Peyer's patch (tissue), 4 donors: ENCODE data around the gene CACNA1B. TPM values are rescaled to one million over a fixed set of nuclear protein-coding genes. Genes with fewer than 3 reads are reported as not detected.
A peak's percentile ranks its signal among the peaks of the same experiment; 100 is the strongest.
"Not testable (repeated sequence)": the region's sequence is repeated elsewhere in the genome, so short reads cannot be mapped to it uniquely, and the experiment has no call there.

Source experiments
- DNase-seq, 3 donors: peaks; one replicate each; pipeline ENCODE4 v3.0.0-alpha.2; 2017 to 2019
- H3K27ac ChIP-seq, 4 donors: fragments of 200-600 bp; sonication (generic); one replicate each; pipeline ENCODE4 v1.5.1; 2016 to 2019
- H3K27me3 ChIP-seq, 2 donors: fragments of 200-600 bp; sonication (generic); one replicate each; pipeline ENCODE4 v1.5.1; 2019
- H3K36me3 ChIP-seq, 3 donors: fragments of 200-600 bp; sonication (generic); one replicate each; pipeline ENCODE4 v1.5.1; 2016 to 2019
- H3K4me1 ChIP-seq, 4 donors: fragments of 200-600 bp; sonication (generic); one replicate each; pipeline ENCODE4 v1.5.1; 2016 to 2019
- H3K4me3 ChIP-seq, 4 donors: fragments of 200-600 bp; sonication (generic); 1 replicate in 3 of 4; 2 replicates in 1 of 4; pipeline ENCODE4 v1.5.1; 2016 to 2019; ENCODE audit warnings: mild to moderate bottlenecking in 1 of 4
- H3K9me3 ChIP-seq, 4 donors: fragments of 200-600 bp; sonication (generic); one replicate each; pipeline ENCODE4 v1.5.1; 2016 to 2019; ENCODE audit warnings: mild to moderate bottlenecking in 1 of 4
- small RNA-seq, 2 donors: library from RNA; depleted of rRNA; stranded (forward); fragments of <200 nt; gene quantifications; one replicate each; pipeline ENCODE3, GENCODE V24; 2016
- total RNA-seq, 4 donors: library from RNA; depleted of rRNA; stranded (reverse); fragments of >200 nt; gene quantifications; one replicate each; pipeline ENCODE4 v1.1.0, GENCODE V29; 2016
- TF ChIP-seq, protein P1 (sequence below), 6 experiments: fragments of 450-650 bp in 4 of 6; fragments of 200-600 bp in 2 of 6; sonication (generic) in 1 of 6; IDR thresholded peaks; one replicate each; pipeline ENCODE4 v1.5.1; 2017 to 2019; ENCODE audit warnings: antibody characterized with exemption in 6 of 6, mild to moderate bottlenecking in 3 of 6, moderate library complexity in 1 of 6

The CACNA1B gene
- total RNA-seq, 4 donors from 2014 or later = 0.13 to 0.83 (median 0.38) TPM; not detected in 1

DNA sequence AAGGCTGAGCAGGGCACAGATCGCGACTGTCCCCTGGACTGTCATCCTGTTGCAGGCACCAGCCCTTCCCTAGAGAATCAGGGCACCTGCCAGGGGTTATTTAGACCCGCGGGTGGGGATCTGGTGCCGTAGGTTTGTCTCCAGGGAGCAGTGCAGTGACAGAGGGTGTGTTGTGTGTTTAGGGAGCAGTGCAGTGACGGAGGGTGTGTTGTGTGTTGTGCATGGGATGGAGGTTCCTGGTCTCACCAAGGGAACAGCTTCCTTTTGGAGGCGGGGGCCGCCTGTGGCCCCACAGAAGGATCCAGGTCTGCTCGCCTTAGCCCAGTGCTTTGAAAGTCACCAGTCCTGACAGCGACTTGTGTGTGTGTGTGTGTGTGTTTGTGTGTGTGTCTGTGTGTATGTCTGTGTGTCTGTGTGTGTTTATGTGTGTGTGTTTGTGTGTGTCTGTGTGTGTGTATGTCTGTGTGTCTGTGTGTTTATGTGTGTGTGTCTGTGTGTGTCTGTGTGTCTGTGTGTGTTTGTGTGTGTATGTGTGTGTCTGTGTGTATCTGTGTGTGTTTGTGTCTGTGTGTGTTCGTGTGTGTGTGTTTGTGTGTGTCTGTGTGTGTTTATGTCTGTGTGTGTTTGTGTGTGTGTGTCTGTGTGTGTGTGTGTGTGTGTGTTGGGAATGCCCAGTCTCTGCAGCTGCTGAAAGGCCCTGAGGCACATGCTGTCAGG is 265.1 kb downstream of the CACNA1B start:
- not testable (repeated sequence) for DNase-seq

DNA sequence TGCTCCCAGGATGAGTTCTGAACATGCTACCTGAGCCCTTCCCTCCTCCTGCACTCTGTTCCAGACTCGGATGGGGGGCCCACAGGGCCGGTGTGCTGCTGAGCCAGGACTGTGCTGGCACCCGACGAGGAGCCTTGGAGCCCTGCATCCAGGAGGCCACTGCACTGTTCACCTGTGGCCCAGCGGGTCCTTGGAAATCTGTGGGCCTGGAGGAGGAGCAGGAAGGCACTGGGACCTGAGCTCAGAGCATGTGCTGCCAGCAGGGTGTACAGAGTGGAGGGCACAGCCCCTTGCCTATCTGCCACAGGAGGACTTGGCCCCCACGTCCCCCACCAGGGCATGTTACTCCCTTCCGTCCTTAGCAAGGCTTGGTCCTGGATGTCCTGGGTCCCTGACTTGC is 265.9 kb downstream of the CACNA1B start:
- H3K4me1 ChIP-seq, DNase-seq: not testable (repeated sequence)

More for the DNA sequence above, 265.1 kb downstream of the CACNA1B start:
- not testable (repeated sequence) for H3K27ac ChIP-seq, H3K4me3 ChIP-seq, H3K9me3 ChIP-seq, H3K36me3 ChIP-seq, H3K27me3 ChIP-seq, H3K4me1 ChIP-seq

DNA sequence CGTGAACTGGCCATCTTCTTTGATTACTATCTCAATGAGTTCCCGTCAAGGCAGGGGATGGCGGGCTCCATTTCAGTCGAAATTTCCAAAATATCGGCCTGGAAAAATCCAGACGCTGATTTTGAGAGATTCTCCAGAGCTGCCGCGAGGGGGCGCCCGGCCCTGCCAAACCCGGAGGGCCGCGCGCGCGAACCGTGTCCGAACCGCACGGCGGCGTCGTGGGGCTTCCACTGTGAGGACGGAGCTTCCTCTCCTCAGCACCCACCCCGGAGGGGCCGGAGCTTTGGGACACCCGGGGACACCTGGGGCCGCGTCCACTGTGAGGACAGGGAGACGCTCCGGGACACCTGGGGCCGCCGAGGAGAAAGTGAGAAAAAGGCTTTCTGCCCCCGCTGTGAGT is 270.0 kb downstream of the CACNA1B start:
- H3K4me3 ChIP-seq, H3K27ac ChIP-seq, H3K9me3 ChIP-seq, H3K27me3 ChIP-seq, H3K4me1 ChIP-seq, H3K36me3 ChIP-seq: not testable (repeated sequence)
- peak in 1 of 3 donors; percentile 53 for DNase-seq
- TF ChIP-seq, protein P1, sequence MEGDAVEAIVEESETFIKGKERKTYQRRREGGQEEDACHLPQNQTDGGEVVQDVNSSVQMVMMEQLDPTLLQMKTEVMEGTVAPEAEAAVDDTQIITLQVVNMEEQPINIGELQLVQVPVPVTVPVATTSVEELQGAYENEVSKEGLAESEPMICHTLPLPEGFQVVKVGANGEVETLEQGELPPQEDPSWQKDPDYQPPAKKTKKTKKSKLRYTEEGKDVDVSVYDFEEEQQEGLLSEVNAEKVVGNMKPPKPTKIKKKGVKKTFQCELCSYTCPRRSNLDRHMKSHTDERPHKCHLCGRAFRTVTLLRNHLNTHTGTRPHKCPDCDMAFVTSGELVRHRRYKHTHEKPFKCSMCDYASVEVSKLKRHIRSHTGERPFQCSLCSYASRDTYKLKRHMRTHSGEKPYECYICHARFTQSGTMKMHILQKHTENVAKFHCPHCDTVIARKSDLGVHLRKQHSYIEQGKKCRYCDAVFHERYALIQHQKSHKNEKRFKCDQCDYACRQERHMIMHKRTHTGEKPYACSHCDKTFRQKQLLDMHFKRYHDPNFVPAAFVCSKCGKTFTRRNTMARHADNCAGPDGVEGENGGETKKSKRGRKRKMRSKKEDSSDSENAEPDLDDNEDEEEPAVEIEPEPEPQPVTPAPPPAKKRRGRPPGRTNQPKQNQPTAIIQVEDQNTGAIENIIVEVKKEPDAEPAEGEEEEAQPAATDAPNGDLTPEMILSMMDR (IDR thresholded peaks at IDR 0.05) = peak in 2 of 6 experiments; percentile 12 to 18

More for the DNA sequence above, 265.9 kb downstream of the CACNA1B start:
- H3K36me3 ChIP-seq, H3K9me3 ChIP-seq, H3K27me3 ChIP-seq, H3K4me3 ChIP-seq, H3K27ac ChIP-seq: not testable (repeated sequence)

DNA sequence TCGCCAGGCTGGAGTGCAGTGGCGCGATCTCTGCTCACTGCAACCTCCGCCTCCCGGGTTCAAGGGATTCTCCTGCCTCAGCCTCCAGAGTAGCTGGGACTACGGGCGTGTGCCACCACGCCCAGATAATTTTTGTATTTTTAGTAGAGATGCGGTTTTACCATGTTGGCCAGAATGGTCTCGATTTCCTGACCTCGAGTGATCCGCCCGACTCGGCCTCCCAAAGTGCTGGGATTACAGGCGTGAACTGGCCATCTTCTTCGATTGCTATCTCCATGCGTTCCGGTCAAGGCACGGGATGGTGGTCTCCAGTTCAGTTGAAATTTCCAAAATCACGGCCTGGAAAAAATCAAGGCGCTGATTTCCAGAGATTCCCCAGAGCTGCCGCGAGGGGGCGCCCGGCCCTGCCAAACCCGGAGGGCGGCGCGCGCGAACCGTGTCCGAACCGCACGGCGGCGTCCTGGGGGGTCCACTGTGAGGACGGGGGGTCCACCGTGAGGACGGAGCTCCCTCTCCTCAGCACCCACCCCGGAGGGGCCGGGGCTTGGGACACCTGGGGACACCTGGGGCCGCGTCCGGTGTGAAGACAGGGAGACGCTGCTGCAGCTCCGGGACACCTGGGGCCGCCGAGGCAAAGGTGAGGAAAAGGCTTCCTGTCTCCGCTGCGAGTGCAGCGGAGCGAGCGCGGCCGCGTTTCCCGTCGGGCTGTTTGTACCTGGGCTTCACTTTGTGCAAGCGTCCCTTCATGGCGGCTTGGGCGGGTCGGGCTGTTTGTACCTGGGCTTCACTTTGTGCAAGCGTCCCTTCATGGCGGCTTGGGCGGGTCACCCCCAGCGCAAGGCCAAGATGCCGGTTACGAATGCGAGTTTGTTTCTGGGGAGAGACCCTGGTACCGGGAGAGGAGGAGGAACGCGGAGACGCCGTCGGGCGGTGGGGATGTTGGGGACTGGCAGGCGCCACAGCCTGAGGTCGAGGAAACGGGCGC is 272.4 kb downstream of the CACNA1B start:
- H3K4me1 ChIP-seq, H3K36me3 ChIP-seq, H3K9me3 ChIP-seq, H3K27me3 ChIP-seq: not testable (repeated sequence)
- Histone ChIP-seq H3K4me3 (peak overlapping the region; percentile 9 to 68 (median 31)), H3K27ac (peak overlapping the region in 1 of 4 donors; percentile 59)
- TF ChIP-seq, protein P1 (IDR thresholded peaks at IDR 0.05) = peak in 3 of 6 experiments; percentile 30 to 54 (median 45)
- DNase-seq = peak in 1 of 3 donors; percentile 64

DNA sequence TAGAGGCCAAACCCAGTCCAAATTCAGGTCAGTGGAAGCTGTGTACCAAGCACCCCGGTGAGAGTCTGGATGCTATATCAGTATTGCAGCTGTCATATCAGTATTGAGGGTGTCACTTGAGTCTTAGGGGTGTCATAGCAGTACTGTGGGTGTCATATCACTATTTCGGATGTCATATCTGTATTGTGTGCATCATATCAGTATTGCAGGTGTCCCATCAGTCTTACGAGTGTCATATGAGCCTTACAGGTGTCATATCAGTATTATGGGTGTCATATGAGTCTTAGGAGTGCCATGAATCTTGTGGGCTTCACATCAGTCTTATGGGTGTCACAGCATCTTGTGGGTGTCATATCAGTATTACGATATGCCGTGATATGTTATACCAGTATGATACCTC is 278.2 kb downstream of the CACNA1B start:
- not testable (repeated sequence) for H3K9me3 ChIP-seq, H3K27me3 ChIP-seq, H3K4me1 ChIP-seq, H3K27ac ChIP-seq, H3K36me3 ChIP-seq, H3K4me3 ChIP-seq, DNase-seq

DNA sequence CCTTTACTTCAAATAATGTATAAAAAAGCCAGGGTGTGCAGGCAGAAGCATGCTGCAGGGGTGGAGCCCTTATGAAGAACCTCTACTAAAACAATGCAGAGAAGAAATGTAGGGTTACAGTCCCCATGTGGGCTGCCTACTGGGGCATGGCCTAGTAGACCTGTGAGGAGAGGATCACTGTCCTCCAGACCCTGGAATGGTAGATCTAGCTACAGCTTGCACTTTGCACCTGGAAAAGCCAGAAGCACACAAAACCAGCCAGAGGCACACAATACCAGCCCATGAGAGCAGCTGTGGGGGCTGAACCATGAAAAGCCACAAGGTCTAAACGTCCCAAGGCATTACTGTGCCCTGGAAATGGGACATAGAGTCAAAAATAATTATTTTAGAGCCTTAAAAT is 289.2 kb downstream of the CACNA1B start:
- not testable (repeated sequence) for H3K4me1 ChIP-seq, H3K9me3 ChIP-seq, H3K27ac ChIP-seq, H3K4me3 ChIP-seq, DNase-seq, H3K36me3 ChIP-seq, H3K27me3 ChIP-seq

Small RNAs within 50 kb of the gene (small RNA-seq; reads per million reads assigned to genes)
- 0 reads per million in 2 donors for gene AL591424.2
- 0 reads per million in 2 donors for gene MIR602
